SK-N-SH (cell line): ENCODE data around the gene WDR47. TPM values are rescaled to one million over a fixed set of nuclear protein-coding genes. Genes with fewer than 3 reads are reported as not detected.

Source experiments
- CTCF ChIA-PET: fragments of 300-600, 350-600 bp; formaldehyde crosslinking; extraction: SDS; loops from one replicate; lab custom pipeline; 2021; lab: Yijun Ruan, JAX
- POLR2A ChIA-PET: fragments of 350-600 bp; sonication (Branson Sonifier 250); formaldehyde crosslinking; extraction: SDS; loops from one replicate; lab custom pipeline; 2020; ENCODE audit warnings: antibody characterized with exemption, inconsistent platforms; lab: Yijun Ruan, JAX
- DNase-seq: peaks from one replicate; pipeline ENCODE4 v3.0.0; 2012
- H2AFZ ChIP-seq: fragments of 200-600 bp; sonication (generic); 2 replicates; pipeline ENCODE4 v1.8.1; 2016; ENCODE audit warnings: antibody characterized with exemption, mild to moderate bottlenecking, low read depth
- H3F3A ChIP-seq: fragments of 200-600 bp; sonication (generic); replicated peaks from 2 replicates; pipeline ENCODE3; 2016; ENCODE audit warnings: antibody characterized with exemption, mild to moderate bottlenecking; ENCODE audit not compliant: insufficient read depth
- H3K27ac ChIP-seq, 2 experiments: fragments of 200-500 bp in 1 of 2; fragments of 200-600 bp in 1 of 2; sonication (Bioruptor generic) in 1 of 2; sonication (generic), shearing (Covaris generic) in 1 of 2; 2 replicates each; pipeline versions ENCODE4 v1.5.1 to v1.6.1; 2014 to 2016; ENCODE audit warnings: low read depth in 2 of 2, inconsistent platforms in 1 of 2, low read length in 1 of 2, mild to moderate bottlenecking in 1 of 2, mixed read lengths in 1 of 2
- H3K27me3 ChIP-seq: fragments of 200-600 bp; sonication (generic), shearing (Covaris generic); 2 replicates; pipeline ENCODE4 v1.6.1; 2016; ENCODE audit warnings: mixed run types; ENCODE audit not compliant: insufficient read depth
- H3K36me3 ChIP-seq, 2 experiments: fragments of 200-500 bp in 1 of 2; fragments of 200-600 bp in 1 of 2; sonication (Bioruptor generic) in 1 of 2; sonication (generic) in 1 of 2; replicated peaks in 1 of 2; 2 replicates each; pipeline versions ENCODE3 to v1.5.1; 2014 to 2016; ENCODE audit warnings: low read length in 1 of 2, mild to moderate bottlenecking in 1 of 2; ENCODE audit not compliant: insufficient read depth in 2 of 2, control insufficient read depth in 1 of 2
- H3K4me1 ChIP-seq, 2 experiments: fragments of 200-500 bp in 1 of 2; fragments of 200-600 bp in 1 of 2; sonication (Bioruptor generic) in 1 of 2; sonication (generic), shearing (Covaris generic) in 1 of 2; 2 replicates each; pipeline versions ENCODE4 v1.5.1 to v1.6.1; 2014 to 2016; ENCODE audit warnings: low read depth in 1 of 2, low read length in 1 of 2, mixed run types in 1 of 2; ENCODE audit not compliant: insufficient read depth in 2 of 2, control insufficient read depth in 1 of 2
- H3K4me2 ChIP-seq: fragments of 200-600 bp; sonication (generic), shearing (Covaris generic); 2 replicates; pipeline ENCODE4 v1.6.1; 2017; ENCODE audit warnings: mixed run types
- H3K4me3 ChIP-seq, 2 experiments: fragments of 200-500 bp in 1 of 2; fragments of 200-600 bp in 1 of 2; sonication (Bioruptor generic) in 1 of 2; sonication (generic), shearing (Covaris generic) in 1 of 2; 2 replicates each; pipeline versions ENCODE4 v1.5.1 to v1.8.1; 2014 to 2016; ENCODE audit warnings: low read depth in 2 of 2, inconsistent platforms in 1 of 2, low read length in 1 of 2, mild to moderate bottlenecking in 1 of 2, mixed read lengths in 1 of 2, moderate library complexity in 1 of 2
- H3K79me2 ChIP-seq: fragments of 200-600 bp; sonication (generic); 2 replicates; pipeline ENCODE4 v1.8.1; 2017; ENCODE audit warnings: mild to moderate bottlenecking; ENCODE audit not compliant: insufficient read depth
- H3K9ac ChIP-seq: fragments of 200-600 bp; sonication (generic); 2 replicates; pipeline ENCODE4 v1.6.1; 2017; ENCODE audit warnings: mixed run types
- H3K9me2 ChIP-seq: fragments of 200-600 bp; sonication (generic); 2 replicates; pipeline ENCODE4 v1.6.1; 2017; ENCODE audit warnings: mixed run types
- H3K9me3 ChIP-seq: fragments of 200-600 bp; sonication (generic); 2 replicates; pipeline ENCODE4 v1.6.1; 2017; ENCODE audit warnings: mixed run types, mild to moderate bottlenecking, moderate library complexity
- H4K20me1 ChIP-seq: fragments of 200-600 bp; sonication (generic); 2 replicates; pipeline ENCODE4 v1.6.1; 2017; ENCODE audit warnings: mild to moderate bottlenecking, mixed run types; ENCODE audit not compliant: insufficient read depth
- ELF1 ChIP-seq: IDR thresholded peaks from 2 replicates; pipeline ENCODE4 v1.4.0; 2012
- FOSL2 ChIP-seq: IDR thresholded peaks from 2 replicates; pipeline ENCODE4 v1.4.0; 2012; ENCODE audit warnings: low read depth, mild to moderate bottlenecking, moderate library complexity, borderline replicate concordance
- FOXM1 ChIP-seq: IDR thresholded peaks from 2 replicates; pipeline ENCODE4 v1.4.0; 2012; ENCODE audit warnings: low read depth, mild to moderate bottlenecking
- GABPA ChIP-seq: IDR thresholded peaks from 2 replicates; pipeline ENCODE4 v1.4.0; 2012; ENCODE audit warnings: low read depth, mild to moderate bottlenecking
- GATA2 ChIP-seq: sonication (generic); formaldehyde crosslinking; IDR thresholded peaks from 2 replicates; pipeline ENCODE4 v1.5.0; 2020; ENCODE audit warnings: mild to moderate bottlenecking, missing genetic modification reagents
- IRF3 ChIP-seq: fragments of 150-350 bp; IDR thresholded peaks from 2 replicates; pipeline ENCODE4 v1.6.1; 2016; ENCODE audit warnings: mild to moderate bottlenecking, low read depth, low read length
- JUND ChIP-seq: IDR thresholded peaks from 2 replicates; pipeline ENCODE4 v1.4.0; 2012
- MAX ChIP-seq: IDR thresholded peaks from 2 replicates; pipeline ENCODE4 v1.4.0; 2012; ENCODE audit warnings: low read depth
- MEF2A ChIP-seq: IDR thresholded peaks from 2 replicates; pipeline ENCODE4 v1.4.0; 2012; ENCODE audit warnings: low read depth, borderline replicate concordance
- MXI1 ChIP-seq: IDR thresholded peaks from 2 replicates; pipeline ENCODE4 v1.6.1; 2012; ENCODE audit warnings: mild to moderate bottlenecking, low read depth, low read length, improper control_type of control experiment
- RAD21 ChIP-seq: IDR thresholded peaks from 2 replicates; pipeline ENCODE4 v1.6.1; 2012; ENCODE audit warnings: mild to moderate bottlenecking, low read length
- SMC3 ChIP-seq: IDR thresholded peaks from 2 replicates; pipeline ENCODE4 v1.6.1; 2012; ENCODE audit warnings: low read depth, low read length, improper control_type of control experiment
- TAF1 ChIP-seq: IDR thresholded peaks from 2 replicates; pipeline ENCODE4 v1.6.1; 2012; ENCODE audit warnings: low read depth, mild to moderate bottlenecking, low read length, moderate library complexity, borderline replicate concordance
- USF2 ChIP-seq: fragments of 150-350 bp; IDR thresholded peaks from 2 replicates; pipeline ENCODE4 v1.6.1; 2017; ENCODE audit warnings: antibody characterized with exemption, low read length, low read depth, borderline replicate concordance
- ZBTB33 ChIP-seq: IDR thresholded peaks from 2 replicates; pipeline ENCODE4 v1.4.0; 2012; ENCODE audit warnings: low read depth, borderline replicate concordance
- WGBS: methylation state at CpG from one replicate; pipeline ENCODE4 v1.1.6; 2017; ENCODE audit warnings: low lambda C conversion rate; 5-methylcytosine and 5-hydroxymethylcytosine counted together
- polyA plus RNA-seq, 3 experiments: library from polyadenylated mRNA; depleted of rRNA; stranded (reverse); fragments of >200 nt; gene quantifications; 2 replicates each; pipeline ENCODE4 v1.2.3, GENCODE V29; 2012
- TF ChIP-seq, protein P1 (sequence below): IDR thresholded peaks from 2 replicates; pipeline ENCODE4 v1.6.1; 2012; ENCODE audit warnings: mild to moderate bottlenecking, low read depth, low read length, moderate library complexity
- TF ChIP-seq, protein P2 (sequence below): fragments of 200-600 bp; sonication (generic); IDR thresholded peaks from 2 replicates; pipeline ENCODE4 v1.6.1; 2017; ENCODE audit warnings: antibody characterized with exemption, mild to moderate bottlenecking, moderate library complexity
- TF ChIP-seq, protein P3 (sequence below): IDR thresholded peaks from 2 replicates; pipeline ENCODE4 v1.4.0; 2012; ENCODE audit warnings: low read depth, borderline replicate concordance

Gene WDR47
- polyA plus RNA-seq, 1 of the 3 experiments (the other 2 are of a cell fraction) = 7.9 TPM

- ChIA-PET CTCF (interaction anchor here (1.3 kb wide), 1 partner anchor 52 kb away, joined by 3 read pairs; no protein-coding TSS in a partner anchor), POLR2A (interaction anchor here (0.9 to 1.6 kb wide), 2 partner anchors 13 to 29 kb away, joined by 3 read pairs; partner anchors contain the start of gene TAF13)
- Histone ChIP-seq H4K20me1 (no peaks in the 10 kb centered on the region), H3K36me3 (no peaks in the 10 kb centered on the region), H3K79me2 (no peaks in the 10 kb centered on the region), H3K4me2 (no peak overlapping the region), H3K4me1 (no peaks in the 10 kb centered on the region), H3F3A (no peaks in the 10 kb centered on the region), H3K27me3 (no peaks in the 10 kb centered on the region), H3K9me3 (no peaks in the 10 kb centered on the region), H3K9ac (no peak overlapping the region), H3K4me3 (no peak overlapping the region), H3K27ac (no peak overlapping the region), H2AFZ (no peak overlapping the region), H3K9me2 (no peaks in the 10 kb centered on the region)
- no peak for DNase-seq
- TF ChIP-seq MXI1 = no peak
- TF ChIP-seq, protein P1, sequence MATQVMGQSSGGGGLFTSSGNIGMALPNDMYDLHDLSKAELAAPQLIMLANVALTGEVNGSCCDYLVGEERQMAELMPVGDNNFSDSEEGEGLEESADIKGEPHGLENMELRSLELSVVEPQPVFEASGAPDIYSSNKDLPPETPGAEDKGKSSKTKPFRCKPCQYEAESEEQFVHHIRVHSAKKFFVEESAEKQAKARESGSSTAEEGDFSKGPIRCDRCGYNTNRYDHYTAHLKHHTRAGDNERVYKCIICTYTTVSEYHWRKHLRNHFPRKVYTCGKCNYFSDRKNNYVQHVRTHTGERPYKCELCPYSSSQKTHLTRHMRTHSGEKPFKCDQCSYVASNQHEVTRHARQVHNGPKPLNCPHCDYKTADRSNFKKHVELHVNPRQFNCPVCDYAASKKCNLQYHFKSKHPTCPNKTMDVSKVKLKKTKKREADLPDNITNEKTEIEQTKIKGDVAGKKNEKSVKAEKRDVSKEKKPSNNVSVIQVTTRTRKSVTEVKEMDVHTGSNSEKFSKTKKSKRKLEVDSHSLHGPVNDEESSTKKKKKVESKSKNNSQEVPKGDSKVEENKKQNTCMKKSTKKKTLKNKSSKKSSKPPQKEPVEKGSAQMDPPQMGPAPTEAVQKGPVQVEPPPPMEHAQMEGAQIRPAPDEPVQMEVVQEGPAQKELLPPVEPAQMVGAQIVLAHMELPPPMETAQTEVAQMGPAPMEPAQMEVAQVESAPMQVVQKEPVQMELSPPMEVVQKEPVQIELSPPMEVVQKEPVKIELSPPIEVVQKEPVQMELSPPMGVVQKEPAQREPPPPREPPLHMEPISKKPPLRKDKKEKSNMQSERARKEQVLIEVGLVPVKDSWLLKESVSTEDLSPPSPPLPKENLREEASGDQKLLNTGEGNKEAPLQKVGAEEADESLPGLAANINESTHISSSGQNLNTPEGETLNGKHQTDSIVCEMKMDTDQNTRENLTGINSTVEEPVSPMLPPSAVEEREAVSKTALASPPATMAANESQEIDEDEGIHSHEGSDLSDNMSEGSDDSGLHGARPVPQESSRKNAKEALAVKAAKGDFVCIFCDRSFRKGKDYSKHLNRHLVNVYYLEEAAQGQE = no peak
- TF ChIP-seq FOSL2 = no peak
- TF ChIP-seq ZBTB33 = no peak
- TF ChIP-seq RAD21 = no peak
- no peak for TF ChIP-seq MEF2A
- no peak for TF ChIP-seq USF2
- TF ChIP-seq MAX = no peak
- TF ChIP-seq GABPA = no peak
- no peak for TF ChIP-seq IRF3
- TF ChIP-seq ELF1 = no peak
- TF ChIP-seq, protein P2, sequence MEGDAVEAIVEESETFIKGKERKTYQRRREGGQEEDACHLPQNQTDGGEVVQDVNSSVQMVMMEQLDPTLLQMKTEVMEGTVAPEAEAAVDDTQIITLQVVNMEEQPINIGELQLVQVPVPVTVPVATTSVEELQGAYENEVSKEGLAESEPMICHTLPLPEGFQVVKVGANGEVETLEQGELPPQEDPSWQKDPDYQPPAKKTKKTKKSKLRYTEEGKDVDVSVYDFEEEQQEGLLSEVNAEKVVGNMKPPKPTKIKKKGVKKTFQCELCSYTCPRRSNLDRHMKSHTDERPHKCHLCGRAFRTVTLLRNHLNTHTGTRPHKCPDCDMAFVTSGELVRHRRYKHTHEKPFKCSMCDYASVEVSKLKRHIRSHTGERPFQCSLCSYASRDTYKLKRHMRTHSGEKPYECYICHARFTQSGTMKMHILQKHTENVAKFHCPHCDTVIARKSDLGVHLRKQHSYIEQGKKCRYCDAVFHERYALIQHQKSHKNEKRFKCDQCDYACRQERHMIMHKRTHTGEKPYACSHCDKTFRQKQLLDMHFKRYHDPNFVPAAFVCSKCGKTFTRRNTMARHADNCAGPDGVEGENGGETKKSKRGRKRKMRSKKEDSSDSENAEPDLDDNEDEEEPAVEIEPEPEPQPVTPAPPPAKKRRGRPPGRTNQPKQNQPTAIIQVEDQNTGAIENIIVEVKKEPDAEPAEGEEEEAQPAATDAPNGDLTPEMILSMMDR = no peak
- TF ChIP-seq, protein P3, sequence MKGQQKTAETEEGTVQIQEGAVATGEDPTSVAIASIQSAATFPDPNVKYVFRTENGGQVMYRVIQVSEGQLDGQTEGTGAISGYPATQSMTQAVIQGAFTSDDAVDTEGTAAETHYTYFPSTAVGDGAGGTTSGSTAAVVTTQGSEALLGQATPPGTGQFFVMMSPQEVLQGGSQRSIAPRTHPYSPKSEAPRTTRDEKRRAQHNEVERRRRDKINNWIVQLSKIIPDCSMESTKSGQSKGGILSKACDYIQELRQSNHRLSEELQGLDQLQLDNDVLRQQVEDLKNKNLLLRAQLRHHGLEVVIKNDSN = no peak
- TF ChIP-seq SMC3 = no peak
- TF ChIP-seq JUND = no peak
- no peak for TF ChIP-seq TAF1
- TF ChIP-seq FOXM1 = no peak
- TF ChIP-seq GATA2 (CRISPR knock-in tag) = no peak
- WGBS = 89% methylated on average over 6 of the region's 6 CpGs
Measured at GRCh38 chr1:109047339-109047738, 5.4 kb upstream of the WDR47 start.
